GM18858 (cell line): ENCODE measurements around the gene PHLDB2.
A peak's percentile ranks its signal among the peaks of the same experiment; 100 is the strongest.

Source experiments
- ATAC-seq: cut with Tn5 transposase; IDR thresholded peaks from one replicate; pipeline ENCODE4 v1.9.1; 2021; ENCODE audit not compliant: unreplicated experiment

Gene PHLDB2

DNA sequence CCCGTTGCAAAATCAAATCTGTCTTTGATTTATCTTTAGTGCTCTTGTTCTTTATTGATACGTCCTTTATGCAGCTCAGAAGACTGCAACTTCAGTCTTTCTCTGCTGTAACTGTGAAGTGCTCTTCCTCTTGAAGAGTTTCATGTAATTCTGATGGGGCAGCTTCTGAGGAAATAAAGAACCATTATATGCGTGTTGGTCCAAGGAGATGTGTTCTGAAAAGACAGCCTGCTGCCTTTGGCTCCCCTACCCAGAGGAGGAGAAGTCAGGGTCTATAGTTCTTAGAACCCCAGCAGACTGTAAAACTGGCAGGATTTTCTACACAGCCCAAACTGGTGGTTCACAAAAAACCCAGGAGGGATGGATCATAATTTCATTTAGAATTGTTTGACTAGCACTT, 97.4 kb downstream of the PHLDB2 start:
- ATAC-seq: no peak

DNA sequence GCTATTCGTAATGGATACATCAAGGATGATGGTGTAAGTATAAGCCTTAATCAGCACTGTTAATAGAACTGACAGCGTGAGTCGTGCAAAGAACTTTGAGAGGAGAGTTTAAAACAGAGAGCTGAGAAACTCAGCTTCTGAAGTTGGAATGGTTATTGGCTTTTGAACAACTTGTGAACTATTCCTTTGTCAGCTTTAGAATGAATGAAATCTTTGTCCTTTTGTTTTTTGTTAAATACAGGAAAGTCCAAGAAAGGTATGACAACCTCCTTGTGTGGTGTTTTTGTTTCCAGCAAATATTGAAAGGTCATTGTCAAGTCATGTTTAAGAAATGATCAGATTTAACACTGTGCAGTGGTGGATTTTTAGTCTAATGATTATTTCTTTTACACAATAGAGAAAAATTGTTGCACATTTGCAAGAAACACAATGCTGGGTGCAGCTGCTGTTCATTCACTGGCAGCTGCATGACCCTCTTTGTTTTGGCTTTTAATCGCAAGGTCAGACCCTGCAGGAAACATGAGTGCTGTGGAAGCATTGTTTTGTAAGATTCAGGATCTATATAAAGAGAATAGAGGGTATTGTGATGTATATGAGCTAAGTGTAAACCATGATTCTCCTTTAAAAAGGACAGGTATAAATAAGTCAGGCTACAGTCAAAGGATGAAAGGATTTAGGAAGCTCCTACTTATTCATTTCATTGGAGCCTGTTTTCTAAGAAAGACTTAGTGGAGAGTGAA, 98.1 kb downstream of the PHLDB2 start:
- ATAC-seq: no peak

DNA sequence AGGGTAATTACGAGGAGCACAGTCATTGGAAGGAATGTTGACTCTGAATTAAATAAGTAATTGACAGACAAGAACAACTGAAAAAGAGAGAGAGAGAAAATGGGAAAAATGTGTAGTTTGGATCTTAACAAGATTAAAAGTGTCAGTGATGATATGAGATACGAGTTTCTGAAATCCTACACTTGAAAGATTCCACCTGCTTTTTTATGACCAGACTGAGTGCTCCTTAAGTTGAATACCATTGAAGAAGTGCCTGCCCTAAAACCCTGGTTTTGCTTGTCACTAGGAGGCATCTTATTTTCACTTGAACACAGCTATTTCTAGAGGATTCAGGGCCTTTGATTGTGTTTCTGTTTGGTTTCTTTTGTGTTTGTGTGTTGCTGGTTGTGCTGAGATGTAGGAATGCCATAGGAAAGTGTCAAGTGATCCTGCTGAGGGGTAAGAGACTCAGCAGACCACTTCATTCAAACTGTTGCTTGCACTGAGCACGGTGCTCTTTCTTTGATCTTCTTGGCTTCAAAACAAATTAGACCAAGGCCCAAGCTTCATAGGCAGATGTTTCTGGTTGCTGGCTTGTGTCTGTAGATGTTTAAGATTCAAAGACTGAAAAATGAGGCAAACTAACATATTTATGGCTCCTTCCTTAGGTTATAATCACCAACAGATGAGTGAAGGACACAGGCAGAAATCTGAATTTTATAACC, 102.5 kb downstream of the PHLDB2 start:
- ATAC-seq: no peak

GRCh38 chr3:111963424-111963823, 104.4 kb downstream of the PHLDB2 start:
- ATAC-seq: no peak

DNA sequence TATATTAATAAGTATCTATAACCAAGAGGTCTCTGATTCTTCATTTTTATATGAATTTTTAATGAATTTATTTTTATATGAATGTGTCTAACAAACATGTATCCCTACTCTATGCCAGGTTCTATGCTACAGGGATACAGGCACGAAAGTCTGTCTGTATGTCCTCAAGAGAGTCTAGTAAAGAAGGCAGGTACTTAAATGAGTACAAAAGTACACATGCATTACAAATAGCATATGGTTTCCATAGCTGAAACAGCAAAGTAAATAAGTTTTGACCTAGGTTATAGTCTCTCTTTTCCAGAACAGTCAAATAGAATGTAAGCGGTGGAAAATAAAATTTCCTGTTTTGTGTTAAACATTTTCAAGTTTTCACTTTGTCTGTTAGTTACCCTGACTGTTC, 106.4 kb downstream of the PHLDB2 start:
- no peak for ATAC-seq

GRCh38 chr3:111967068-111967467, 108.0 kb downstream of the PHLDB2 start:
- ATAC-seq: no peak

GRCh38 chr3:111967651-111968274, 108.7 kb downstream of the PHLDB2 start:
- ATAC-seq: peak; percentile 81

DNA sequence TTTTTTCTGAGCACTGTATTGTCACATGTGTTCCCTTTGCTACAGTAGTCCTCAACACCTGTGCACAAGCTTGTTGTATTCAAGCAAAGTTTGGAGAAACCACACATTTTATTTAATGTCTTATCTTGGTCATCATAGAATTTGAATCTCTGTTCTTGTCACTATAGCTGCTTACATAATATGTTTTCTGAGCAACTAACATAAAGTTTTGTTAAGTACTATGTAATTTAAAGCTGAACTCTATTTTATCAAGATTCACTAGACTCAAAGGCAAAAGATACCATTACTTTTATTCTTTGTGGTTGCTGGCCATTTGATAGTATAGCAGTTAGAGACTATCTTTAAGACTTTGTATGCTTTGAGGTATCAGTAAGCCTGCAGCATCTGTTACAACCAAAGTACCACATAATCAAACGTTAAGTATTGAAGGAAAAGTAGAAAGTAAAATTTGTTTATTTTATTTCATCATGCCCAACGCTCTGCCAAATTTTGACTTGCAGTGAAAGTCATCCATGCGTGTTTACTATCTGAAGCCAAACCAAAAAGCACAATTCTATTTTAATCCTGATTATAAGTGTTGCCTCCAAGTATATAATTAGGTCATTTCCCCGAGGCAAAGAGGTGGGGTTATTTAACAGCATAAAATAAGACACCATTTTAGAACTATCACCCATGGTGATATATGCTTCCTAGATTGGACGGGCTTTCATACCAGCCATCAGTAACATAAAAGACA, 109.4 kb downstream of the PHLDB2 start:
- ATAC-seq: no peak

GRCh38 chr3:111970376-111970775, 111.3 kb downstream of the PHLDB2 start:
- ATAC-seq: no peak

DNA sequence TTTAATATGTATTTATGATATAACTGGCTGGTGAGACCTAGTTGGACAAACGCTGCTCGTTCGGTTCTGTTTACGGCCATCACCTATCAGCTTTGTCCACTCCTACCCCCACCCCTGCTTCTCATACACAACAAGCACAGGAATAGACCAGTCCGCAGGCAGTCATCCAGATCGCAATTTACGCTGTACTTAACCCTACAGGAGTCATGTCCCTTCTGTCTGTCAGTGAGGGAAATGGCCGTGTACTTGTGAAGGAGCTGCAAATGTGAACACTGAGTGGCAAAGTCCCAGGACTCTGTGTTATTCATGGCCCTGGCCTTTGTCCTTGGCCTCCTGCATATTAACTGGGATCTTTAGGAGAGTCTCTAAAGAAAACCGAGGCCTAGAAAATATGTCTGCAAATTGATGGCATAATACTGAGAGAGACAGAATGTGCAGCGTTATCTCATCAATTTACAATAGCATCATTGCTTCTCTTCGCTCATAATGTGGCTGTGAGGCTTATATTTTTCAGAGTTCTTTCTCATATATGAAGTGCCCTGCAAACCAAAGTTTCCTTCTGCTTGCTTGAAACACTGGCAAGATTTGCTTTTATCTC, 112.6 kb downstream of the PHLDB2 start:
- ATAC-seq: no peak

- no peak for ATAC-seq
Observed at GRCh38 chr3:111972891-111973290, 113.8 kb downstream of the PHLDB2 start.

GRCh38 chr3:111975131-111975530, 116.1 kb downstream of the PHLDB2 start:
- ATAC-seq: no peak

DNA sequence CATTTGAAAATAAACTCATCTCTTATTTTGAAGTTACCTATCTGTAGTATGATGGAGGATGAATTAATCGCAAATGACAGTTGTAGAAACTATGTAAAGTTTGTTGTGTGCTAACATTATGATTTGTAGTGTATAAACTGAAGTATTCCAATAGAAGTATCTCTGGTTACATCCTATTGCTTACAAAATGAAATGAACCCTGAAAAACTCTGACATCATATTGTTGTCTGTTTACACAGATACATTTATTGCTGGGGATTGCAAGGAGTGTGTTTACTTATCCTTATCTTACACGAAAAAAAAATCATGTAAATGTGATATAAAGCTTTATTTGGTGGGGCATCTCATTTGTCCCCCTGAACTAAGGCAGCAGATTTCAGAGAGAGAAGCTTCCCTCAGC, 117.2 kb downstream of the PHLDB2 start:
- no peak for ATAC-seq

DNA sequence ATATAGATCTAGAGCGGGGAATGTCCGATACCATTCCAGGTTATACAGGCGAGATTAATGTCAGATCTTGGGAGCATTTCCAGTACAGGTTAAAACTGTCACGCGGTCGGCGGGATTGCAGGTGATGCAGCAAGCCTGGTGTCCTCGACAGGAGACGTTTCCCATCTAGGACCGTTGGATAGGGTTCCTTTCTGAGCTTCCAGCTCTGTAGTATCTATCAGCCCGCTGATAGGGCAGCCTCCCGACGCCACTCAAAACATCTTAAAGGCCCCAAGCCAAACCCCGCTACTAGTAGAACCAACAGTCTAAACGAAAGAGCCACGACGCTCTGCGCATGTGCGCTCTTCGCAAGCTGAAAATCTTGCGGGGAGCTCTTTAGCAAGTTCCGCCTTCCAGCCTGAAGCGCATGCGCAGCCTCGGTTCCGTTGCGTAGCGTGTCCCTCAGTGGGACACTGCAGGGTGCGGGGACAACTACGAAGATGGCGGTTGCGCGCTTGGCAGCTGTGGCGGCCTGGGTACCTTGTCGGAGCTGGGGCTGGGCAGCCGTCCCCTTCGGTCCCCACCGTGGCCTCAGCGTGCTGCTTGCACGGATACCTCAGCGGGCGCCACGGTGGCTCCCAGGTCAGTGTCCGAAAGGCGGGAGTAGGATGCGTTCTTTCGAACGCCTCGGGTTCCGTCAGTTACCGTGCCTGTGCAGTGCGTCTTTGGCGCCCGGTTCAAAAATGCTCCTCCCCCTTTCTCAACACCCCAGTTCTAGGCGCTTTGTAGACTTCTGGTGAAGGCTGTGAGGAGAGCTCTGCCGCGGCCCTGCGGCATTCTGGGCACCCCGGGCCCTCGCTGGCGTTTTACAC, 119.7 kb downstream of the PHLDB2 start, which contains the start of gene ABHD10:
TSS of gene ABHD10 (plus strand) at position 444 of the 851 bp plus-strand sequence. CDS start at position 480, 36 bp downstream.
- peak; percentile 90 for ATAC-seq

GRCh38 chr3:111979434-111980038, 120.5 kb downstream of the PHLDB2 start:
- peak; percentile 31 for ATAC-seq

GRCh38 chr3:111980716-111981456, 121.8 kb downstream of the PHLDB2 start:
- ATAC-seq: no peak

GRCh38 chr3:111981457-111981763, 122.3 kb downstream of the PHLDB2 start:
- ATAC-seq: no peak

GRCh38 chr3:111984636-111985298, 125.7 kb downstream of the PHLDB2 start:
- ATAC-seq: no peak

DNA sequence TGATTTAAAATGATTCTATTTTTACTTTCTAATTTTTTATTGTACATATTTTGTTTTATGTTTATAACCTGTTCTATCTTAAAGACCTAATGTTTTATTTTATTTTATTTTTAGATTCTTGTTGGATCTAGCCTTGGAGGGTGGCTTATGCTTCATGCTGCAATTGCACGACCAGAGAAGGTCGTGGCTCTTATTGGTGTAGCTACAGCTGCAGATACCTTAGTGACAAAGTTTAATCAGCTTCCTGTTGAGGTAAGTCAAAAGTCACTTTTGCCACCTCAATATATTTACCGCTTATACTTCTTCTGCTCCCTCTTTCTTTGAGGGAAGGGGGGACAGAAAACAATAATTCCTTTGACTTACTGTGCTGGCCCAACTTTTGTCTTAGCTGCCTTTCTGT, 127.7 kb downstream of the PHLDB2 start:
- no peak for ATAC-seq
